A549 (cell line): Measurements from ENCODE around the gene EPB41L4A. TPM values are rescaled to one million over a fixed set of nuclear protein-coding genes. Genes with fewer than 3 reads are reported as not detected.

ENCODE experiments used
- ATAC-seq, 2 experiments: fragments of 200-7000 bp in 1 of 2; fragments of >200 bp in 1 of 2; cut with Nextera tagmentation in 1 of 2; cut with Tn5 transposase in 1 of 2; 3 replicates each; pipeline versions ENCODE4 v1.8.0 to v1.9.1; 2018 to 2020; ENCODE audit warnings: mild to moderate bottlenecking in 1 of 2, moderate library complexity in 1 of 2
- CTCF ChIA-PET: fragments of 300-600 bp; sonication (Branson Sonifier 250); formaldehyde crosslinking; extraction: SDS; loops from one replicate; lab custom pipeline; 2021; ENCODE audit warnings: antibody characterized with exemption, inconsistent platforms; lab: Yijun Ruan, JAX
- POLR2A ChIA-PET: fragments of 350-600 bp; formaldehyde crosslinking; extraction: SDS; loops from one replicate; lab custom pipeline; 2021; ENCODE audit warnings: antibody characterized with exemption, inconsistent platforms; lab: Yijun Ruan, JAX
- DNase-seq, 2 experiments: peaks; one replicate each; pipeline versions ENCODE4 v3.0.0 to v3.0.0-alpha.2; 2011 to 2016; ENCODE audit warnings: low read depth in 1 of 2, low spot score in 1 of 2
- FAIRE-seq: peaks from 2 replicates; lab custom pipeline; 2011; peaks lifted over from hg19 to GRCh38; lab: Jason Lieb, UNC
- H3K27ac ChIP-seq, 2 experiments: fragments of >200 bp; sonication (Bioruptor Twin); formaldehyde crosslinking; 3 replicates each; pipeline ENCODE4 v1.5.1; 2016 to 2017
- H3K4me1 ChIP-seq: fragments of >200 bp; sonication (Bioruptor Twin); formaldehyde crosslinking; 3 replicates; pipeline ENCODE4 v1.6.1; 2016
- H3K4me2 ChIP-seq: fragments of >200 bp; sonication (Bioruptor Twin); formaldehyde crosslinking; 3 replicates; pipeline ENCODE4 v1.6.1; 2016
- H3K4me3 ChIP-seq: fragments of >200 bp; sonication (Bioruptor Twin); formaldehyde crosslinking; 3 replicates; pipeline ENCODE4 v1.5.1; 2016
- H3K9me3 ChIP-seq: fragments of >200 bp; sonication (Bioruptor Twin); formaldehyde crosslinking; 3 replicates; pipeline ENCODE4 v1.6.1; 2016
- CBX2 ChIP-seq: fragments of 200-600 bp; sonication (generic); IDR thresholded peaks from 2 replicates; pipeline ENCODE4 v1.6.1; 2016; ENCODE audit warnings: low read depth, mild to moderate bottlenecking, borderline replicate concordance
- CHD2 ChIP-seq: fragments of 150-350 bp; IDR thresholded peaks from 2 replicates; pipeline ENCODE4 v1.6.1; 2014; ENCODE audit warnings: low read length; ENCODE audit not compliant: partially characterized antibody
- CHD4 ChIP-seq: fragments of 200-600 bp; sonication (generic); IDR thresholded peaks from 2 replicates; pipeline ENCODE4 v1.6.1; 2016; ENCODE audit warnings: antibody characterized with exemption, mild to moderate bottlenecking, borderline replicate concordance
- EHMT2 ChIP-seq: fragments of 200-600 bp; sonication (generic); IDR thresholded peaks from 2 replicates; pipeline ENCODE4 v1.6.1; 2016; ENCODE audit warnings: antibody characterized with exemption, low read depth, mild to moderate bottlenecking, moderate library complexity
- FOSB ChIP-seq: fragments of 250-450 bp; sonication (Bioruptor Pico); IDR thresholded peaks from 2 replicates; pipeline ENCODE4 v1.5.0; 2020; ENCODE audit warnings: mild to moderate bottlenecking, moderate library complexity
- FOXS1 ChIP-seq: fragments of 250-450 bp; sonication (Bioruptor Pico); IDR thresholded peaks from 2 replicates; pipeline ENCODE4 v1.5.0; 2020; ENCODE audit warnings: mild to moderate bottlenecking, moderate library complexity
- GATA3 ChIP-seq: IDR thresholded peaks from 2 replicates; pipeline ENCODE4 v1.6.1; 2012; ENCODE audit warnings: borderline replicate concordance
- HOXB13 ChIP-seq: fragments of 250-450 bp; sonication (Bioruptor Pico); IDR thresholded peaks from 2 replicates; pipeline ENCODE4 v1.5.0; 2020; ENCODE audit warnings: low read depth, mild to moderate bottlenecking, moderate library complexity
- JUNB ChIP-seq: fragments of >200 bp; sonication (Bioruptor Twin); formaldehyde crosslinking; IDR thresholded peaks from 2 replicates; pipeline ENCODE4 v1.6.1; 2016
- NFE2L2 ChIP-seq: fragments of 150-350 bp; conservative IDR thresholded peaks from 2 replicates; pipeline ENCODE4 v1.6.1; 2014; ENCODE audit warnings: low read length
- NPAS2 ChIP-seq: fragments of 250-450 bp; sonication (Bioruptor Pico); IDR thresholded peaks from 2 replicates; pipeline ENCODE4 v1.8.0; 2022; ENCODE audit warnings: mild to moderate bottlenecking, moderate library complexity, borderline replicate concordance
- POLR2A ChIP-seq: IDR thresholded peaks from 2 replicates; pipeline ENCODE4 v1.6.1; 2012; ENCODE audit warnings: mild to moderate bottlenecking, low read length
- RARB ChIP-seq: fragments of 250-450 bp; sonication (Bioruptor Pico); IDR thresholded peaks from 2 replicates; pipeline ENCODE4 v1.8.0; 2021; ENCODE audit warnings: mild to moderate bottlenecking, moderate library complexity
- SMC3 ChIP-seq: fragments of >200 bp; sonication (Bioruptor Twin); formaldehyde crosslinking; IDR thresholded peaks from 3 replicates; pipeline ENCODE4 v1.6.1; 2018; ENCODE audit warnings: inconsistent platforms
- SREBF2 ChIP-seq: fragments of 450-650 bp; IDR thresholded peaks from 2 replicates; pipeline ENCODE4 v1.6.1; 2014; ENCODE audit warnings: mild to moderate bottlenecking, moderate library complexity
- TFCP2L1 ChIP-seq: fragments of 250-450 bp; sonication (Bioruptor Pico); IDR thresholded peaks from 2 replicates; pipeline ENCODE4 v1.5.0; 2021; ENCODE audit warnings: mild to moderate bottlenecking
- TP53 ChIP-seq: fragments of 250-450 bp; sonication (Bioruptor Pico); IDR thresholded peaks from 2 replicates; pipeline ENCODE4 v1.5.0; 2021; ENCODE audit warnings: mild to moderate bottlenecking, moderate library complexity
- ZNF302 ChIP-seq: fragments of 250-450 bp; sonication (Bioruptor Pico); IDR thresholded peaks from 2 replicates; pipeline ENCODE4 v1.9.0; 2021; ENCODE audit warnings: inconsistent platforms, mild to moderate bottlenecking, moderate library complexity
- ZSCAN20 ChIP-seq: fragments of 250-450 bp; sonication (Bioruptor Pico); IDR thresholded peaks from 2 replicates; pipeline ENCODE4 v1.8.0; 2022; ENCODE audit warnings: mild to moderate bottlenecking, moderate library complexity
- WGBS: methylation state at CpG from one replicate; pipeline ENCODE4 v1.1.6; 2017; ENCODE audit errors: missing lambda C conversion rate; 5-methylcytosine and 5-hydroxymethylcytosine counted together
- polyA plus RNA-seq, 4 experiments: library from polyadenylated mRNA; depleted of rRNA in 3 of 4; stranded (reverse); fragments of >200 nt; fragmentation: RNase III in 1 of 4; extraction: RNeasy Plus Mini Kit Qiagen cat#74134 plus additional on column Dnase treatment in 1 of 4; gene quantifications; 2 replicates in 3 of 4; 3 replicates in 1 of 4; pipeline ENCODE4 v1.2.3, GENCODE V29; 2011 to 2017
- TF ChIP-seq, protein P1 (sequence below): fragments of 250-450 bp; sonication (Bioruptor Pico); IDR thresholded peaks from 2 replicates; pipeline ENCODE4 v1.5.0; 2021; ENCODE audit warnings: mild to moderate bottlenecking, moderate library complexity, borderline replicate concordance
- TF ChIP-seq, protein P2 (sequence below): IDR thresholded peaks from 2 replicates; pipeline ENCODE4 v1.6.1; 2012

EPB41L4A gene
- polyA plus RNA-seq, 2 of the 4 experiments (the other 2 are of a cell fraction) = 1.3 to 4.4 TPM

DNA sequence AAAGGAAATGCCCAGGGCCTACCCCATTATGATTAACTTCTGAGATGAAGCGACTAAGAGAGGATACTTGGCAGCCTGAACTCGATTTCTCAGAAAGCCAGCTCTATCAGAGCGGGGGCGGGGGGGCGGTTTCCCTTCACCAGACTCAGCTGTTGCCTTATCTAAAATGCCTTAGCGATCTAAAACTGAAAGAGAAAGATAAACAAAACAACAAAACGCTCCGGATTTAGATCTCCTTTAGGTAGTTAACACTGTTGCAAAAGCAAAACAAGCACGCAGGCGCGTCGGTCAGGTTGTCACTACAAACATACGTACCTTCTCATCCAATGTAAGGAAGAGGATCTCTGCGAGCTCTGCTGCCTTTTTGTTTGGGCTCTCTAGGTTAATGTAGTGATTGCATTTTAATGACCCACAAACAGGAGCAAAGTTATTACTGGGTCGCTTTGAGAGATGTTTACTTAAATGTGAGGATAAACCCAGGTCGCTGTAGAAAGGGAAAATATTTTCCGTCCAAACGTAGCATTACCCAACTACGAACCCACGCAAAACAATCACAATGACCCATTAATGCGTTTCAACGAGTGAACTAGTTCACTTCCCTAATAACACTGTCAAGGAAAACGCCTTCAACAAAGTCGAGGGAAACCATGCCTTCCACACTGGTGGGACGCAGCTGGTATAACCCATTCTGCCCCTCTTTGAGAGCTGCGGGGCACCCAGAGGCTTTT is 982 bp downstream of the EPB41L4A start:
- 50% methylated on average over 26 of the region's 26 CpGs for WGBS
- H3K4me2 ChIP-seq = peak overlapping the region; percentile 76
- H3K4me3 ChIP-seq = peak overlapping the region; percentile 64
- no peak for DNase-seq
- H3K27ac ChIP-seq = no peak overlapping the region
- FAIRE-seq = no peak
- TF ChIP-seq TP53 (CRISPR knock-in tag) = no peak
- no peak for TF ChIP-seq FOSB (CRISPR knock-in tag)
- TF ChIP-seq, protein P1, sequence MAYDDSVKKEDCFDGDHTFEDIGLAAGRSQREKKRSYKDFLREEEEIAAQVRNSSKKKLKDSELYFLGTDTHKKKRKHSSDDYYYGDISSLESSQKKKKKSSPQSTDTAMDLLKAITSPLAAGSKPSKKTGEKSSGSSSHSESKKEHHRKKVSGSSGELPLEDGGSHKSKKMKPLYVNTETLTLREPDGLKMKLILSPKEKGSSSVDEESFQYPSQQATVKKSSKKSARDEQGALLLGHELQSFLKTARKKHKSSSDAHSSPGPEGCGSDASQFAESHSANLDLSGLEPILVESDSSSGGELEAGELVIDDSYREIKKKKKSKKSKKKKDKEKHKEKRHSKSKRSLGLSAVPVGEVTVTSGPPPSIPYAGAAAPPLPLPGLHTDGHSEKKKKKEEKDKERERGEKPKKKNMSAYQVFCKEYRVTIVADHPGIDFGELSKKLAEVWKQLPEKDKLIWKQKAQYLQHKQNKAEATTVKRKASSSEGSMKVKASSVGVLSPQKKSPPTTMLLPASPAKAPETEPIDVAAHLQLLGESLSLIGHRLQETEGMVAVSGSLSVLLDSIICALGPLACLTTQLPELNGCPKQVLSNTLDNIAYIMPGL = no peak
- no peak for TF ChIP-seq HOXB13 (CRISPR knock-in tag)
- no peak for TF ChIP-seq NPAS2 (CRISPR knock-in tag)
- no peak for TF ChIP-seq RARB
- TF ChIP-seq, protein P2, sequence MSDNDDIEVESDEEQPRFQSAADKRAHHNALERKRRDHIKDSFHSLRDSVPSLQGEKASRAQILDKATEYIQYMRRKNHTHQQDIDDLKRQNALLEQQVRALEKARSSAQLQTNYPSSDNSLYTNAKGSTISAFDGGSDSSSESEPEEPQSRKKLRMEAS = no peak
- TF ChIP-seq CBX2 = no peak
- TF ChIP-seq EHMT2 = no peak
- no peak for TF ChIP-seq SREBF2
- POLR2A ChIA-PET = no interaction called here
- CTCF ChIA-PET = interaction anchor here (1.4 to 7.6 kb wide), 3 partner anchors 8 to 244 kb away, joined by 3 to 84 read pairs (median 19); no protein-coding TSS in a partner anchor
- ATAC-seq = no peak
- no peaks in the 10 kb centered on the region for H3K9me3 ChIP-seq
- peaks cover 6% of the 10 kb centered on the region; the same call in 1 of the 3 replicates for H3K4me1 ChIP-seq

DNA sequence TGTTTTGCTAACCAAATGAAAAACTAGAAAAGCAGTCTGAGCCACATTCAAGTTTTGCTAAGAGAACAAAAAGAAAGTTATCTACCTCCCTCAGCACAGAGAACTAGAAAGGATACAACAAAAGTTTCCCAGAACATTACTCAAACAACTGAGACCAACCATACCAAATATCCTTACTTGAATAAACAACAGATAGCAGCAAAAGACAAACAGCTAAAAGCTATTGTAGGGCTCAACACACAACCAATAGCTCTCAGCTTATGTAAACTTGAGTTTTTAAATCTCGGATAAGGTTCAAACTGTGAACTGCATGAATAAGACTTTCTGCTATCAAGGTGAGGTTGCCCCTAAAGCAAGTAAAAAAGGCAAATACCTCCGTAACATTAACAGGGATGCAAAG is 3.5 kb downstream of the EPB41L4A start:
- no peak for DNase-seq
- WGBS = 52% methylated on average over 2 of the region's 2 CpGs
- no peak overlapping the region for H3K27ac ChIP-seq
- ATAC-seq = no peak
- no peak overlapping the region for H3K4me2 ChIP-seq
- H3K4me3 ChIP-seq = no peak overlapping the region
- H3K4me1 ChIP-seq = peaks cover 6% of the 10 kb centered on the region; the same call in 1 of the 3 replicates
- no peak for TF ChIP-seq SMC3
- TF ChIP-seq JUNB = no peak
- no peak for TF ChIP-seq NFE2L2
- no peak for TF ChIP-seq CHD2
- TF ChIP-seq GATA3 = no peak
- no peak for TF ChIP-seq POLR2A
- TF ChIP-seq ZSCAN20 (CRISPR knock-in tag) = no peak
- no peak for TF ChIP-seq TFCP2L1
- TF ChIP-seq CHD4 = no peak
- no peak for TF ChIP-seq ZNF302
- ChIA-PET POLR2A (no interaction called here), CTCF (no interaction called here)
- no peaks in the 10 kb centered on the region for H3K9me3 ChIP-seq
- no peak for FAIRE-seq

DNA sequence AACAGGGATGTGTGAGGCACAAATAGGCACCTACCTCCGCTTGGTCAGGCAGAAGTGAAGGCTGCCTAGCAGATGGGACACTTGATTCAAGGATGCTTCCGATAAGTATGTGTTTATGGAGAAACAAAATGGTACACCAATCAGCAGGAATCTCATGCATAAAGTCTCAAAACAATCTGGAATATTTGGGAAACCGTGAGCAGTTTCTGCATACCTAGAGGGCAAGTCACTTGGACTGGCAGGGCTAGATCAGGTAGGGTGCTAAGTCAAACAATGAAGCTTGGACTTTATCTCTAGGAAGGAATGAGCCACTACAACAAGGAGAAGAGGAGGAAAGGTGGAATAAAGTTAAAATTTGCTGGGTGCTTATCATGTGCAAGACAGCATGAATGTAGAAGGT is 5.5 kb downstream of the EPB41L4A start:
- DNase-seq = no peak
- H3K27ac ChIP-seq = no peak overlapping the region
- no peak overlapping the region for H3K4me2 ChIP-seq
- ATAC-seq = no peak
- no peak overlapping the region for H3K4me3 ChIP-seq
- no peak for TF ChIP-seq JUNB
- TF ChIP-seq FOXS1 (CRISPR knock-in tag) = no peak
- peaks cover 5% of the 10 kb centered on the region; the same call in 1 of the 3 replicates for H3K4me1 ChIP-seq
- CTCF ChIA-PET = interaction anchor here (1.8 kb wide), 1 partner anchor 14 kb away, joined by 5 read pairs; no protein-coding TSS in a partner anchor
- POLR2A ChIA-PET = no interaction called here
- WGBS = 56% methylated on average over 3 of the region's 3 CpGs
- FAIRE-seq = no peak
- no peaks in the 10 kb centered on the region for H3K9me3 ChIP-seq
